ENCODE results near the gene CDC42SE1. TPM values are rescaled to one million over a fixed set of nuclear protein-coding genes. Genes with fewer than 3 reads are reported as not detected.

The CDC42SE1 gene
- total and polyA plus RNA-seq, 5 experiments from 2014 or later = 77.9 to 482 (median 89.3) TPM

GRCh38 chr1:151050051-151050688 is 9.3 kb downstream of the CDC42SE1 start:
- H3K9me3 Mint-ChIP-seq = no peaks in the 10 kb centered on the region
- POLR2A ChIA-PET = interaction anchor here (0.6 to 9.7 kb wide), 11 partner anchors 7 to 140 kb away, joined by 3 to 264 read pairs (median 3); partner anchors contain the start of genes BNIPL, CDC42SE1, GABPB2 and MLLT11
- H3K27me3 Mint-ChIP-seq = no peaks in the 10 kb centered on the region
- H3K36me3 Mint-ChIP-seq = peaks cover 10 to 49% (median 20%) of the 10 kb centered on the region in 3 donors
- no peak for DNase-seq
- peak overlapping the region in 9 of 10 donors; percentile 85 to 99 (median 93) for H3K27ac Mint-ChIP-seq
- peaks cover 26 to 93% (median 86%) of the 10 kb centered on the region in 4 donors for H3K4me1 Mint-ChIP-seq
- peak overlapping the region in 8 of 10 donors; percentile 1 to 94 (median 90) for H3K4me3 Mint-ChIP-seq
- ATAC-seq = no peak

GRCh38 chr1:151049458-151049857 is 10.0 kb downstream of the CDC42SE1 start:
- Mint-ChIP-seq H3K27ac (peak overlapping the region; percentile 70 to 99 (median 93)), H3K4me3 (peak overlapping the region; percentile 48 to 94 (median 92)), H3K4me1 (peaks cover 22 to 86% (median 79%) of the 10 kb centered on the region in 4 donors), H3K36me3 (peaks cover 6 to 41% (median 12%) of the 10 kb centered on the region in 3 donors), H3K9me3 (no peaks in the 10 kb centered on the region), H3K27me3 (no peaks in the 10 kb centered on the region)
- DNase-seq = no peak
- POLR2A ChIA-PET = interaction anchor here (0.5 to 9.7 kb wide), 13 partner anchors 8 to 140 kb away, joined by 3 to 264 read pairs (median 3); partner anchors contain the start of genes BNIPL, CDC42SE1, GABPB2 and MLLT11
- ATAC-seq = no peak

- Mint-ChIP-seq H3K4me1 (peaks cover 23 to 79% (median 73%) of the 10 kb centered on the region in 4 donors), H3K9me3 (no peaks in the 10 kb centered on the region), H3K27ac (peak overlapping the region; percentile 70 to 99 (median 93)), H3K36me3 (peaks cover 6 to 33% (median 8%) of the 10 kb centered on the region in 3 donors), H3K4me3 (peak overlapping the region; percentile 88 to 94 (median 93)), H3K27me3 (no peaks in the 10 kb centered on the region)
- POLR2A ChIA-PET = interaction anchor here (0.6 to 9.7 kb wide), 12 partner anchors 9 to 123 kb away, joined by 3 to 264 read pairs (median 9); partner anchors contain the start of genes CDC42SE1, GABPB2, LYSMD1 and MINDY1
- ATAC-seq = peak; percentile 12 to 16
- no peak for DNase-seq
These were observed 10.8 kb downstream of the CDC42SE1 start for GRCh38 chr1:151048645-151049032.

GRCh38 chr1:151047925-151048644 is 11.3 kb downstream of the CDC42SE1 start:
- Mint-ChIP-seq H3K4me3 (peak overlapping the region; percentile 88 to 94 (median 93)), H3K4me1 (peaks cover 26 to 76% (median 73%) of the 10 kb centered on the region in 4 donors), H3K36me3 (peaks cover 6 to 28% (median 8%) of the 10 kb centered on the region in 3 donors), H3K9me3 (no peaks in the 10 kb centered on the region), H3K27me3 (no peaks in the 10 kb centered on the region), H3K27ac (peak overlapping the region; percentile 70 to 99 (median 93))
- DNase-seq (peak; percentile 37 to 80 (median 60)), ATAC-seq (peak; percentile 73 to 83)
- POLR2A ChIA-PET = interaction anchor here (0.5 to 9.7 kb wide), 16 partner anchors 10 to 691 kb away, joined by 3 to 264 read pairs (median 6); partner anchors contain the start of genes CDC42SE1, GABPB2, LYSMD1 and MINDY1

- ATAC-seq (peak; percentile 59 to 69), DNase-seq (peak; percentile 30 to 79 (median 56))
- H3K27me3 Mint-ChIP-seq = no peaks in the 10 kb centered on the region
- H3K27ac Mint-ChIP-seq = peak within 1 kb of the TSS; percentile 70 to 99 (median 94)
- POLR2A ChIA-PET = interaction anchor here (0.5 to 9.7 kb wide), 17 partner anchors 10 to 690 kb away, joined by 3 to 264 read pairs (median 6); partner anchors contain the start of genes CDC42SE1, GABPB2, LYSMD1 and MINDY1
- H3K36me3 Mint-ChIP-seq = peaks cover 5 to 26% (median 13%) of the 10 kb centered on the region in 3 donors
- H3K4me3 Mint-ChIP-seq = peak within 1 kb of the TSS; percentile 88 to 94 (median 93)
- peaks cover 28 to 76% (median 72%) of the 10 kb centered on the region in 4 donors for H3K4me1 Mint-ChIP-seq
- H3K9me3 Mint-ChIP-seq = no peaks in the 10 kb centered on the region
These were observed 11.9 kb downstream of the CDC42SE1 start, which contains the start of gene C1orf56 for GRCh38 chr1:151047591-151047924. C1orf56 (plus strand) TSS chr1:151047751; CDS start chr1:151047848, 97 bp downstream.

GRCh38 chr1:151043163-151043562 is 16.3 kb downstream of the CDC42SE1 start:
- POLR2A ChIA-PET = interaction anchor here (0.7 to 9.7 kb wide), 5 partner anchors 9 to 28 kb away, joined by 3 to 264 read pairs (median 3); partner anchors contain the start of genes CDC42SE1 and MLLT11
- peak overlapping the region in 7 of 10 donors; percentile 12 to 81 (median 77) for H3K27ac Mint-ChIP-seq
- no peaks in the 10 kb centered on the region for H3K9me3 Mint-ChIP-seq
- DNase-seq = peak in 1 of 10 donors; percentile 6
- peaks cover 0 to 8% (median 5%) of the 10 kb centered on the region in 3 donors for H3K36me3 Mint-ChIP-seq
- ATAC-seq = no peak
- peaks cover 16 to 44% (median 32%) of the 10 kb centered on the region in 4 donors for H3K4me1 Mint-ChIP-seq
- no peak overlapping the region for H3K4me3 Mint-ChIP-seq
- H3K27me3 Mint-ChIP-seq = no peaks in the 10 kb centered on the region

GRCh38 chr1:151039521-151039920 is 19.9 kb downstream of the CDC42SE1 start:
- POLR2A ChIA-PET = interaction anchor here (0.6 to 1.5 kb wide), 3 partner anchors 18 to 652 kb away, joined by 3 to 7 read pairs (median 5); no protein-coding TSS in a partner anchor
- DNase-seq = no peak
- peaks cover 0 to 17% (median 6%) of the 10 kb centered on the region in 3 donors for H3K36me3 Mint-ChIP-seq
- H3K4me3 Mint-ChIP-seq = no peak overlapping the region
- no peak for ATAC-seq
- H3K9me3 Mint-ChIP-seq = no peaks in the 10 kb centered on the region
- H3K27ac Mint-ChIP-seq = peak overlapping the region in 3 of 10 donors; percentile 35 to 53 (median 38)
- H3K27me3 Mint-ChIP-seq = no peaks in the 10 kb centered on the region
- peaks cover 8 to 49% (median 22%) of the 10 kb centered on the region in 4 donors for H3K4me1 Mint-ChIP-seq

- no peaks in the 10 kb centered on the region for H3K27me3 Mint-ChIP-seq
- no peak overlapping the region for H3K4me3 Mint-ChIP-seq
- DNase-seq (no peak), ATAC-seq (no peak)
- H3K4me1 Mint-ChIP-seq = peaks cover 3 to 34% (median 14%) of the 10 kb centered on the region in 4 donors
- H3K9me3 Mint-ChIP-seq = no peaks in the 10 kb centered on the region
- H3K36me3 Mint-ChIP-seq = peaks cover 0 to 25% (median 7%) of the 10 kb centered on the region in 3 donors
- H3K27ac Mint-ChIP-seq = peak overlapping the region in 5 of 10 donors; percentile 15 to 82 (median 45)
- POLR2A ChIA-PET = interaction anchor here (0.5 to 1.1 kb wide), 2 partner anchors 21 to 145 kb away, joined by 3 read pairs; no protein-coding TSS in a partner anchor
These were observed 22.4 kb downstream of the CDC42SE1 start for GRCh38 chr1:151037032-151037431.

- POLR2A ChIA-PET = interaction anchor here (0.5 to 0.8 kb wide), 2 partner anchors 13 to 145 kb away, joined by 3 read pairs; no protein-coding TSS in a partner anchor
- H3K36me3 Mint-ChIP-seq = peaks cover 0 to 31% (median 7%) of the 10 kb centered on the region in 3 donors
- peaks cover 3 to 34% (median 14%) of the 10 kb centered on the region in 4 donors for H3K4me1 Mint-ChIP-seq
- no peaks in the 10 kb centered on the region for H3K27me3 Mint-ChIP-seq
- DNase-seq = no peak
- H3K4me3 Mint-ChIP-seq = no peak within 1 kb of the TSS
- no peaks in the 10 kb centered on the region for H3K9me3 Mint-ChIP-seq
- ATAC-seq = no peak
- H3K27ac Mint-ChIP-seq = peak within 1 kb of the TSS; percentile 45 to 94 (median 78)
These were observed 23.1 kb downstream of the CDC42SE1 start, which contains the start of gene BNIPL for GRCh38 chr1:151036356-151036755. BNIPL (plus strand) TSS chr1:151036586; CDS start chr1:151036726, 140 bp downstream.

- Mint-ChIP-seq H3K4me1 (peaks cover 3 to 34% (median 14%) of the 10 kb centered on the region in 4 donors), H3K9me3 (no peaks in the 10 kb centered on the region), H3K27ac (peak overlapping the region; percentile 2 to 94 (median 64)), H3K27me3 (no peaks in the 10 kb centered on the region), H3K4me3 (no peak overlapping the region), H3K36me3 (peaks cover 0 to 43% (median 9%) of the 10 kb centered on the region in 3 donors)
- POLR2A ChIA-PET = interaction anchor here (1.0 to 1.2 kb wide), 2 partner anchors 11 to 13 kb away, joined by 3 read pairs; partner anchors contain the start of gene C1orf56
- ATAC-seq (no peak), DNase-seq (no peak)
These were observed 24.3 kb downstream of the CDC42SE1 start for GRCh38 chr1:151035167-151035566.

- no peak for DNase-seq
- H3K4me3 Mint-ChIP-seq = no peak overlapping the region
- no peaks in the 10 kb centered on the region for H3K27me3 Mint-ChIP-seq
- peaks cover under 1 to 71% (median 19%) of the 10 kb centered on the region in 3 donors for H3K36me3 Mint-ChIP-seq
- POLR2A ChIA-PET = interaction anchor here (0.6 to 1.0 kb wide), 2 partner anchors 13 to 34 kb away, joined by 4 to 11 read pairs; no protein-coding TSS in a partner anchor
- H3K4me1 Mint-ChIP-seq = peaks cover 3 to 23% (median 12%) of the 10 kb centered on the region in 4 donors
- ATAC-seq = no peak
- no peak overlapping the region for H3K27ac Mint-ChIP-seq
- H3K9me3 Mint-ChIP-seq = no peaks in the 10 kb centered on the region
These were observed 27.3 kb downstream of the CDC42SE1 start for GRCh38 chr1:151032164-151032563.
